ENCODE data around the gene SH2D1B.
"Not testable (repeated sequence)": the region's sequence is repeated elsewhere in the genome, so short reads cannot be mapped to it uniquely, and the experiment has no call there.

Gene SH2D1B

GRCh38 chr1:162412002-162412401 lies at the start of gene SH2D1B:
Gene SH2D1B (minus strand): TSS chr1:162412136. CDS start chr1:162412016, 120 bp downstream.
- DNase-seq: no peak

- no peak for DNase-seq
These were observed 46.3 kb upstream of the SH2D1B start for GRCh38 chr1:162458236-162458635.

- DNase-seq: no peak
These were observed 44.4 kb upstream of the SH2D1B start for GRCh38 chr1:162456323-162456722.

- DNase-seq: not testable (repeated sequence)
These were observed 42.4 kb upstream of the SH2D1B start for GRCh38 chr1:162454361-162454760.

- DNase-seq: no peak
These were observed 35.0 kb upstream of the SH2D1B start for GRCh38 chr1:162446946-162447345.

GRCh38 chr1:162444903-162445302 lies 33.0 kb upstream of the SH2D1B start:
- no peak for DNase-seq

- DNase-seq: not testable (repeated sequence)
These were observed 21.2 kb upstream of the SH2D1B start for GRCh38 chr1:162432977-162433713.

- no peak for DNase-seq
These were observed 18.6 kb upstream of the SH2D1B start for GRCh38 chr1:162430583-162430982.

- DNase-seq: no peak
These were observed 10.9 kb upstream of the SH2D1B start for GRCh38 chr1:162422662-162423375.

GRCh38 chr1:162421258-162422164 lies 9.6 kb upstream of the SH2D1B start:
- DNase-seq: no peak

GRCh38 chr1:162420120-162420519 lies 8.2 kb upstream of the SH2D1B start:
- DNase-seq: no peak

GRCh38 chr1:162419450-162419931 lies 7.6 kb upstream of the SH2D1B start:
- DNase-seq: not testable (repeated sequence)

GRCh38 chr1:162418584-162418983 lies 6.6 kb upstream of the SH2D1B start:
- DNase-seq: not testable (repeated sequence)

- DNase-seq: no peak
These were observed 5.7 kb upstream of the SH2D1B start for GRCh38 chr1:162417650-162418049.

- DNase-seq: no peak
These were observed 5.0 kb upstream of the SH2D1B start for GRCh38 chr1:162416909-162417308.

- DNase-seq: no peak
These were observed 4.3 kb upstream of the SH2D1B start for GRCh38 chr1:162416215-162416614.

GRCh38 chr1:162407539-162407938 lies 4.4 kb downstream of the SH2D1B start:
- DNase-seq: no peak

- DNase-seq: no peak
These were observed 5.1 kb downstream of the SH2D1B start for GRCh38 chr1:162406811-162407210.

- DNase-seq: no peak
These were observed 6.1 kb downstream of the SH2D1B start for GRCh38 chr1:162405800-162406199.

GRCh38 chr1:162404550-162405160 lies 7.3 kb downstream of the SH2D1B start:
- DNase-seq: no peak

- no peak for DNase-seq
These were observed 11.1 kb downstream of the SH2D1B start for GRCh38 chr1:162400790-162401355.

- DNase-seq: no peak
These were observed 12.8 kb downstream of the SH2D1B start for GRCh38 chr1:162398999-162399580.
